ENCODE data around the gene GPR183. TPM values are rescaled to one million over a fixed set of nuclear protein-coding genes. Genes with fewer than 3 reads are reported as not detected.

Gene GPR183
- total RNA-seq, 1 donor from 2014 or later, result not detected

DNA sequence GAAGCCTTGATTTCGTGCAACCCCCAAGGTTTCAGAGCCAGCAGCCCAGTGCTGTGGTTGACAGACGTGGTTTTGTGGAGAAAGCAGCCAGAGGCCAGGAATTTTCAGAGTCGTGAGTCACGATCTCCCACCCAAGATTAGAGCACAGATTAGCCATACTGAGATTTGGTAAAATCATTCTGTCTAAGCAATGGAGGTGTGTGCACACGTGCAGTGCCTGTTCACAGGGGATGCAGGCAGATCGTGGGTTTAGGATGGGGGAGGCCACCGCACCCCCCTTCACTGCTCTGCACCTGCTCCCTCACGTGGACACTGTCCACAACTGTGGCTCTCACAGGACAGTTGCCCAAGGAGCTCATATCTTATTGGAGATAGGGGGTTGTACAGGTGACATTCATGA, 46.6 kb upstream of the GPR183 start:
- no peak for DNase-seq (ENCODE audit: extremely low spot score, unreplicated experiment)

DNA sequence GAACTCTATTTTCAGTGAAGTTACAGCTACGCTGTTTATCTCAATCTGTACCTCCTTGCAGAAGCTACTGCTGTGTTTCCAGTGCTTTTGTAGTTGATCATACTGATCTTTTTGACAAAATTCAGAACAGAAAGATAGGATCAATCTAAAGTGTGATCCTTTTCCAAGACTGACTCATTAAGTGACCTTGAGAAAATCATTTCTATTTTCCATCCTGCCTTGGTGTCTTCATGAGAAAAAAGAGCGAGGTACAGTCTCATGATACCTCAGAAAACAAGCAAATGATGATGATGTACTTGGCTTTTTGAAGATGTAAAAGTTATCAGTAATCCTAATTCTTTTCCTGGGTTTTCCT, 46.0 kb upstream of the GPR183 start:
- Mint-ChIP-seq H3K9me3 (no peaks in the 10 kb centered on the region), H3K4me3 (no peak overlapping the region), H3K4me1 (ENCODE audit: unreplicated experiment) (peaks cover 24% of the 10 kb centered on the region), H3K27ac (no peak overlapping the region), H3K36me3 (peaks cover 23% of the 10 kb centered on the region), H3K27me3 (no peaks in the 10 kb centered on the region)
- TF ChIP-seq, protein P1, sequence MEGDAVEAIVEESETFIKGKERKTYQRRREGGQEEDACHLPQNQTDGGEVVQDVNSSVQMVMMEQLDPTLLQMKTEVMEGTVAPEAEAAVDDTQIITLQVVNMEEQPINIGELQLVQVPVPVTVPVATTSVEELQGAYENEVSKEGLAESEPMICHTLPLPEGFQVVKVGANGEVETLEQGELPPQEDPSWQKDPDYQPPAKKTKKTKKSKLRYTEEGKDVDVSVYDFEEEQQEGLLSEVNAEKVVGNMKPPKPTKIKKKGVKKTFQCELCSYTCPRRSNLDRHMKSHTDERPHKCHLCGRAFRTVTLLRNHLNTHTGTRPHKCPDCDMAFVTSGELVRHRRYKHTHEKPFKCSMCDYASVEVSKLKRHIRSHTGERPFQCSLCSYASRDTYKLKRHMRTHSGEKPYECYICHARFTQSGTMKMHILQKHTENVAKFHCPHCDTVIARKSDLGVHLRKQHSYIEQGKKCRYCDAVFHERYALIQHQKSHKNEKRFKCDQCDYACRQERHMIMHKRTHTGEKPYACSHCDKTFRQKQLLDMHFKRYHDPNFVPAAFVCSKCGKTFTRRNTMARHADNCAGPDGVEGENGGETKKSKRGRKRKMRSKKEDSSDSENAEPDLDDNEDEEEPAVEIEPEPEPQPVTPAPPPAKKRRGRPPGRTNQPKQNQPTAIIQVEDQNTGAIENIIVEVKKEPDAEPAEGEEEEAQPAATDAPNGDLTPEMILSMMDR (conservative IDR thresholded peaks at IDR 0.05), result no peak
- no peak for DNase-seq (ENCODE audit: extremely low spot score, unreplicated experiment)

More for the DNA sequence above, 46.6 kb upstream of the GPR183 start:
- no peaks in the 10 kb centered on the region for H3K27me3 Mint-ChIP-seq
- TF ChIP-seq, protein P1 (conservative IDR thresholded peaks at IDR 0.05), result no peak
- peaks cover 25% of the 10 kb centered on the region for H3K36me3 Mint-ChIP-seq
- no peaks in the 10 kb centered on the region for H3K9me3 Mint-ChIP-seq
- H3K4me3 Mint-ChIP-seq, result no peak overlapping the region
- peaks cover 26% of the 10 kb centered on the region for H3K4me1 Mint-ChIP-seq (ENCODE audit: unreplicated experiment)
- no peak overlapping the region for H3K27ac Mint-ChIP-seq

DNA sequence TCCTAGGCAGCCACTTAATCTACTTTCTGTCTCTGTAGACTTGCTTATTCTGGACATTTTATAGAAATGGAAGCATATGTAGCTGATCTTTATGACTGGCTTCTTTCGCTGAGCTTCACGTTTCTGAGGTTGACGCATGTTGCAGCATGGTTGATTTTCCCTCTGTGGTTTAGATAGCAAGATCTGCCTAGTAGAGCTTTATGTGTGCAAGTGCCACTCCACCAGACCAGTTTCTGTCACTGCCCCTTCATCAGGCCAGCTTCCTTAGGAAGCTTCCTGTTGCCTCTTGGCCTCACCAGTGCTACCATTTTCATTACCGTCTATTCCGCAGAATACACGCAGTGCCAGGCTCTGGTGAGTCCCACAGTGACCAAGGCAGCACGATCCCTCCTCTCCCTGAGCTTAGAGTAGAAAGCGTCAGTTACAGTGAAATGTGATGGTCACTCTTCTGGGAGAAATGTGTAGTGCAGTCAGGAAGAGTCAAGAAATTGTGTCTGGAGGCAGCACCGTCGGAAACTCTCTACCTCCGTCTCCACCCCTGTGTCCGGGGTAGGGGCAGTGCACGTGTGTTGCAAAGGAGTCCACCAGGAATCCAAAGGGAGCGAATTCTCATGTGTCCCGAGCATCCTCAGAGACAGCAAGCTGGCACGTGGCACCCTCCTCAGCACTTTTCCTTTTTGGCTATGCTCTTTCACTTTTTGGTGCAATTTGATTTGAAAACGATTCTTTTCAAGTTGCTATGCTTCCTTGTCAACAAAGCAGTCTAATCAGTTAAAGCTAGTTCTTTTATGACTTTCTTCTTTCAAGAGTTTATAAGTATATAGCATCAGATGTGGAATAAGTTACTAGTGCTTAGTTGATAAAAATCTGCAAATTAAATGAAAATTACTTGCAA, 45.4 kb upstream of the GPR183 start:
- Mint-ChIP-seq H3K27me3 (no peaks in the 10 kb centered on the region), H3K4me3 (no peak overlapping the region), H3K4me1 (ENCODE audit: unreplicated experiment) (peaks cover 24% of the 10 kb centered on the region), H3K36me3 (peaks cover 26% of the 10 kb centered on the region), H3K9me3 (no peaks in the 10 kb centered on the region), H3K27ac (no peak overlapping the region)
- TF ChIP-seq, protein P1 (conservative IDR thresholded peaks at IDR 0.05), result no peak
- no peak for DNase-seq (ENCODE audit: extremely low spot score, unreplicated experiment)

DNA sequence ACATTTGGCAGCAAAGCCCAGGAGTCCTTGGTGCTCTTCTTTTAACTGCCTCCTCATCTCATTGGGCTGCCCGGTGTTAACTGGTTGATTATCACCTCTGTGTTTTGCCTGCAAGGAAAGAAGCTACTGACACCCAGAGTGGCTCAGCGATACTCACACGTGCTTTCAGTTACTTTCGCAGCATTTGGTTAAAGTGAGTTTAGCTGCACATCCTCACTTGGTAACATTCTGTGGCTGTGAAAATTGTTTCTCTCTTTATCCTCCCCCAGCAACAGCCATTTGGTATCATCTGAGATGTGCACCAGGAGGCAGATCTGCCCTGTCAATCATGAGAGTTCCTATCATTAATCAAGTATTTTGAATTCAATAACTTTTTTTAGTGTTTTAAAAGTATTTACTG, 44.6 kb upstream of the GPR183 start:
- Mint-ChIP-seq H3K4me1 (ENCODE audit: unreplicated experiment) (peaks cover 17% of the 10 kb centered on the region), H3K9me3 (no peaks in the 10 kb centered on the region), H3K36me3 (peaks cover 30% of the 10 kb centered on the region), H3K27me3 (no peaks in the 10 kb centered on the region), H3K4me3 (no peak overlapping the region), H3K27ac (no peak overlapping the region)
- no peak for DNase-seq (ENCODE audit: extremely low spot score, unreplicated experiment)
- TF ChIP-seq, protein P1 (conservative IDR thresholded peaks at IDR 0.05), result no peak

DNA sequence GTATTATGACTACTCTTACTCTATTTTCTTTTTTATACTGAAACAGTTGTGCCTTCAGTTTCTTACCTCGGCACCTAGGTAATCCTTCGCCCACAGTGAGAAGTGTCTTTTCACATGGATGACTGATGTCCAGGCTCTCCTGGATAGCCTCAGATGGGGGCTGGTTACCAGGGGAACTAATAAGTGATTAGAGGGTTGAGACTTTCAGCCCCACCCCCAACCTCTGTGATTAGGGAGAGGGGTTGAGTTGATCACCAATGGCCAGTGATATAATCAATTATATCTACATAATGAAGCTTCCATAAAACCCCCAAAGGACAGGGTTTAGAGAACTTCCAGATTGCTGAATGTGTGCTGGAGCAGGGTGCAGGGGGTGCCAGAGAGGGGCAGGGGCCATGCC, 43.0 kb upstream of the GPR183 start:
- no peak overlapping the region for H3K27ac Mint-ChIP-seq
- H3K4me1 Mint-ChIP-seq (ENCODE audit: unreplicated experiment), result peaks cover 10% of the 10 kb centered on the region
- no peak overlapping the region for H3K4me3 Mint-ChIP-seq
- no peak for DNase-seq (ENCODE audit: extremely low spot score, unreplicated experiment)
- H3K9me3 Mint-ChIP-seq, result no peaks in the 10 kb centered on the region
- peaks cover 38% of the 10 kb centered on the region for H3K36me3 Mint-ChIP-seq
- H3K27me3 Mint-ChIP-seq, result no peaks in the 10 kb centered on the region
- TF ChIP-seq, protein P1 (conservative IDR thresholded peaks at IDR 0.05), result no peak

Data from type B pancreatic cell (in vitro differentiated cells).